HT-29 (cell line): ENCODE measurements around the gene ZNF846. TPM values are rescaled to one million over a fixed set of nuclear protein-coding genes. Genes with fewer than 3 reads are reported as not detected.
"Not testable (repeated sequence)": the region's sequence is repeated elsewhere in the genome, so short reads cannot be mapped to it uniquely, and the experiment has no call there.

Experiments
- DNase-seq: peaks from one replicate; pipeline ENCODE4 v3.0.0-alpha.2; 2015; ENCODE audit warnings: low spot score
- total RNA-seq: library from RNA; depleted of rRNA; stranded (reverse); fragments of >200 nt; shearing (Covaris generic); gene quantifications from 2 replicates; pipeline ENCODE4 v1.2.3, GENCODE V29; 2014

ZNF846 gene
- total RNA-seq, 1 experiment from 2014 or later: 4.6 TPM

- peak; percentile 91 for DNase-seq
These were observed 17.1 kb upstream of the ZNF846 start for GRCh38 chr19:9785367-9786331.

GRCh38 chr19:9784163-9784496 lies 15.6 kb upstream of the ZNF846 start:
- peak; percentile 36 for DNase-seq

- DNase-seq: no peak
These were observed 13.8 kb upstream of the ZNF846 start for GRCh38 chr19:9782338-9782737.

GRCh38 chr19:9757544-9758501 lies 10.7 kb downstream of the ZNF846 start:
- DNase-seq: no peak

- no peak for DNase-seq
These were observed 15.7 kb downstream of the ZNF846 start for GRCh38 chr19:9752701-9753443.

GRCh38 chr19:9751446-9751845 lies 17.1 kb downstream of the ZNF846 start:
- no peak for DNase-seq

- peak; percentile 14 for DNase-seq
These were observed 26.9 kb downstream of the ZNF846 start for GRCh38 chr19:9741476-9742171.

GRCh38 chr19:9735986-9736385 lies 32.6 kb downstream of the ZNF846 start:
- no peak for DNase-seq

- DNase-seq: not testable (repeated sequence)
These were observed 38.5 kb downstream of the ZNF846 start for GRCh38 chr19:9730056-9730455.

GRCh38 chr19:9729162-9729561 lies 39.4 kb downstream of the ZNF846 start:
- no peak for DNase-seq

- no peak for DNase-seq
These were observed 40.9 kb downstream of the ZNF846 start for GRCh38 chr19:9727644-9728043.

GRCh38 chr19:9725508-9726201 lies 42.9 kb downstream of the ZNF846 start:
- DNase-seq: not testable (repeated sequence)

- DNase-seq: no peak
These were observed 44.4 kb downstream of the ZNF846 start for GRCh38 chr19:9724157-9724556.

- no peak for DNase-seq
These were observed 46.7 kb downstream of the ZNF846 start for GRCh38 chr19:9721861-9722260.

- DNase-seq: no peak
These were observed 48.0 kb downstream of the ZNF846 start for GRCh38 chr19:9720541-9720940.

- no peak for DNase-seq
These were observed 56.7 kb downstream of the ZNF846 start for GRCh38 chr19:9711815-9712214.

GRCh38 chr19:9709305-9709704 lies 59.2 kb downstream of the ZNF846 start:
- no peak for DNase-seq

GRCh38 chr19:9705836-9706235 lies 62.7 kb downstream of the ZNF846 start:
- no peak for DNase-seq

- DNase-seq: peak; percentile 2
These were observed 66.4 kb downstream of the ZNF846 start for GRCh38 chr19:9702186-9702585.
